Measurements from ENCODE around the gene ULK4. TPM values are rescaled to one million over a fixed set of nuclear protein-coding genes. Genes with fewer than 3 reads are reported as not detected.
A peak's percentile ranks its signal among the peaks of the same experiment; 100 is the strongest.

The ULK4 gene
- total and polyA plus RNA-seq, 2 of the 4 experiments (the other 2 are of a cell fraction): 2.7 to 5.0 TPM

GRCh38 chr3:41327718-41328117, 634.2 kb downstream of the ULK4 start:
- no peak for ATAC-seq (ENCODE audit: low read depth)
- no peak overlapping the region for H2AFZ ChIP-seq (replicated peaks; ENCODE audit: low read length, poor library complexity)
- no peak overlapping the region for H4K91ac ChIP-seq (ENCODE audit: insufficient read depth, low read depth, low read length)
- H2AK5ac ChIP-seq (ENCODE audit: low read depth, low read length): no peak overlapping the region
- no peak overlapping the region for H2BK5ac ChIP-seq (ENCODE audit: low read depth, low read length, poor library complexity, severe bottlenecking)
- no peak overlapping the region for H2BK15ac ChIP-seq (ENCODE audit: low read depth, low read length)
- H3K4me1 ChIP-seq (ENCODE audit: control insufficient read depth, insufficient read depth, low read length): peaks cover 8% of the 10 kb centered on the region
- H3K18ac ChIP-seq (ENCODE audit: low read depth, low read length): no peak overlapping the region
- dilution Hi-C loops (cut with HindIII; ENCODE audit: low sequenced_read_pairs, unreplicated experiment): no loop called here
- H3K9ac ChIP-seq (ENCODE audit: low read depth, low read length): no peak overlapping the region
- H3K27me3 ChIP-seq (ENCODE audit: control insufficient read depth, insufficient read depth, low read length): no peaks in the 10 kb centered on the region
- H3K9me1 ChIP-seq (ENCODE audit: insufficient read depth, low read length): peaks cover 6% of the 10 kb centered on the region
- peak; percentile 26 for DNase-seq
- no peaks in the 10 kb centered on the region for H3K79me1 ChIP-seq (ENCODE audit: low read depth in 1 of 2, low read length in 2 of 2)
- no peaks in the 10 kb centered on the region for H3K9me3 ChIP-seq (ENCODE audit: control insufficient read depth, insufficient read depth, low read length)
- no peak overlapping the region for H3K4ac ChIP-seq (ENCODE audit: low read depth, low read length)
- in situ Hi-C loops (cut with MboI; ENCODE audit: low sequenced_read_pairs): no loop called here
- H4K20me1 ChIP-seq (ENCODE audit: insufficient read depth, low read length): no peaks in the 10 kb centered on the region
- POLR2A ChIA-PET (ENCODE audit: unreplicated experiment): no interaction called here
- no peak overlapping the region for H4K5ac ChIP-seq (ENCODE audit: low read depth, low read length)
- no peak overlapping the region for H3K56ac ChIP-seq (ENCODE audit: extremely low read depth, insufficient read depth, low read length)
- intact Hi-C loops (cut with micrococcal nuclease): no loop called here
- no peak overlapping the region for H4K8ac ChIP-seq (ENCODE audit: low read depth in 2 of 2, low read length in 2 of 2)
- TF ChIP-seq RFX5 (IDR thresholded peaks at IDR 0.05; ENCODE audit: low read depth, low read length) (no peak), CEBPB (IDR thresholded peaks at IDR 0.05; ENCODE audit: low read depth, low read length) (no peak), MAFK (IDR thresholded peaks at IDR 0.05; ENCODE audit: low read depth, low read length) (no peak), CHD1 (IDR thresholded peaks at IDR 0.05; ENCODE audit: low read depth, low read length) (no peak), MXI1 (IDR thresholded peaks at IDR 0.05; ENCODE audit: borderline replicate concordance, low read depth, low read length) (no peak), RAD21 (IDR thresholded peaks at IDR 0.05; ENCODE audit: low read length) (no peak), USF2 (IDR thresholded peaks at IDR 0.05; ENCODE audit: low read depth, low read length) (no peak), POLR2A (IDR thresholded peaks at IDR 0.05; ENCODE audit: low read depth, low read length) (no peak), FOS (IDR thresholded peaks at IDR 0.05; ENCODE audit: low read depth, low read length) (no peak)
- TF ChIP-seq, protein P1, sequence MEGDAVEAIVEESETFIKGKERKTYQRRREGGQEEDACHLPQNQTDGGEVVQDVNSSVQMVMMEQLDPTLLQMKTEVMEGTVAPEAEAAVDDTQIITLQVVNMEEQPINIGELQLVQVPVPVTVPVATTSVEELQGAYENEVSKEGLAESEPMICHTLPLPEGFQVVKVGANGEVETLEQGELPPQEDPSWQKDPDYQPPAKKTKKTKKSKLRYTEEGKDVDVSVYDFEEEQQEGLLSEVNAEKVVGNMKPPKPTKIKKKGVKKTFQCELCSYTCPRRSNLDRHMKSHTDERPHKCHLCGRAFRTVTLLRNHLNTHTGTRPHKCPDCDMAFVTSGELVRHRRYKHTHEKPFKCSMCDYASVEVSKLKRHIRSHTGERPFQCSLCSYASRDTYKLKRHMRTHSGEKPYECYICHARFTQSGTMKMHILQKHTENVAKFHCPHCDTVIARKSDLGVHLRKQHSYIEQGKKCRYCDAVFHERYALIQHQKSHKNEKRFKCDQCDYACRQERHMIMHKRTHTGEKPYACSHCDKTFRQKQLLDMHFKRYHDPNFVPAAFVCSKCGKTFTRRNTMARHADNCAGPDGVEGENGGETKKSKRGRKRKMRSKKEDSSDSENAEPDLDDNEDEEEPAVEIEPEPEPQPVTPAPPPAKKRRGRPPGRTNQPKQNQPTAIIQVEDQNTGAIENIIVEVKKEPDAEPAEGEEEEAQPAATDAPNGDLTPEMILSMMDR (conservative IDR thresholded peaks at IDR 0.05; ENCODE audit: low read depth, low read length): no peak
- no peak overlapping the region for H3K27ac ChIP-seq (ENCODE audit: insufficient read depth, low read length)
- H2AK9ac ChIP-seq (replicated peaks; ENCODE audit: low read depth, low read length, poor library complexity): no peak overlapping the region
- no peaks in the 10 kb centered on the region for H3K36me3 ChIP-seq (ENCODE audit: control insufficient read depth, insufficient read depth, low read length)
- H3K4me2 ChIP-seq (ENCODE audit: low read depth, low read length): no peak overlapping the region
- CTCF ChIA-PET: no interaction called here
- no peak overlapping the region for H3K14ac ChIP-seq (replicated peaks; ENCODE audit: low read depth, low read length)
- H3K23ac ChIP-seq (ENCODE audit: low read depth, low read length): no peak overlapping the region
- H2BK120ac ChIP-seq (ENCODE audit: low read depth, low read length): no peak overlapping the region
- H3K4me3 ChIP-seq (ENCODE audit: insufficient read depth, low read depth, low read length): no peak overlapping the region
- no TSS peak for BruUV-seq (replicated peaks)
- WGBS, 2 experiments (ENCODE audit: extremely low coverage in 2 of 2, insufficient read length in 1 of 2): no CpG with 5 or more reads among the region's 6 CpGs
- no peak overlapping the region for H2BK20ac ChIP-seq (ENCODE audit: low read depth, low read length)
